Stimulated activated CD8-positive, alpha-beta memory T cell treated with anti-CD3 and anti-CD28 coated beads, Interleukin-4, amount 100 ng/mL, for 48 hours (primary cell): ENCODE results near the gene SEMA5B.

Experiments
- DNase-seq: peaks from one replicate; pipeline ENCODE4 v3.0.0-alpha.2; 2020

SEMA5B gene

DNA sequence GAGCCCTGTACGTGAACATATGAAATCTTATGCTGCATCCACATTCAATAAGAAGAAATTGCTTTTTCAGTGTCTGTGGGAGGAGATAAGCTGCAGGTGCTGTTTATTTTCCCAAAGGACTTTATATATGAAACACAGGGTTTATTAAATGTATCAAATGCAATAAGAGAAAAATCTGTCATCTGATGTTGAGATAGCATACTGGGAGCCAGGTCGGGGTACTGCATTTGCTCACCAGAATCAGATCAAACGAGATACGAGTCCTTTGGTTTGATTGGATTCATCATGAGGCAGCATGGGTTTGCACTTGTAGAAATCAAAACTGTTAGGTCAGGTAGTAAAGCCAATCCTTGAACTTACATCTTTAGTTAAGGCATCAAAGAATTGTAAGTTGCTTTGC is 141.3 kb downstream of the SEMA5B start:
- DNase-seq = no peak

DNA sequence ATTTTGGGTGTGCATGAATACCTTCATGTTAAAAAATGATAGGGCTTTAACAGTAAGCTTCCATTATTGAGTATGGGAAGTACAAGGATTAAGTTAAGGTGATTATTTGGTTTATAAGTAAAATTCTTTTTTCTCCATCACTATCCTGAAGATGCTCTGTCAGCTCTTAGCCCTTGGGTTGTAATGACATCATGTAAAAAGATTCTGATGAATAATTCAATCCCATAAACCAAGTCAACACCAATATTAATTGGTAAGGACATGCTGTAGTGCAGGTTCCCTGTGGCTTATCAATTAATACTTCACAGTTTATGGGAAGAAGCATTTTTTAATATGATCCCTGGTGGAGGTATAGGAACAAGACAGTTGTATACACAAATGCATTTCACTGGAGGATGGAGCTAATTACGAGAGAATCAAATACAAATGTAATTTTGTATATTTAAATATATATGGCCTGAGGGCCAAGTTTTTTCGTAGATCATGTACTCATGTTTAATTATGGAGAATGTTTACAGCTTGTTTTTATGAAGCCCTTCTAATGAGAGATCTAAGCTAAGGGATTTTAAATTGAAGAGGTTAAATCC is 145.1 kb downstream of the SEMA5B start:
- no peak for DNase-seq

DNA sequence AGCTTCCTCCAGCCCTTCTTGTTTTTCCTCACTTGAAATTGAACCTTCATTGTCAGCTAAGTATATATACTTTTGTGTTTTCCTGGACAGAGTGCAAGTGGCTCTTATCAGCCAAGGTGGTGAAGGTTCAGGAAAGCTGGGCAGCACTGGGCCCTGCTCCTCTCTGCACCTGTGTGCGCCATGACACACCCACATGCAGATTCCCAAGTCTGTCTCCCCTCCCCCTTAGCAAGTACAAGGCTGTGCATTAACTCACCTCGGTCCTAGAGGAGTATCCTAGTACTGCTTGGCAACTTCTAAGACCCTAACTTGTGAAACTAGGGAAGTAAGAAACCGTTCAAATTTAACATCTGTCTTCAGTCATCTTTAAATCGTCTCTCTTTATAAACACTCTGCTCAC is 146.9 kb downstream of the SEMA5B start:
- DNase-seq = no peak

DNA sequence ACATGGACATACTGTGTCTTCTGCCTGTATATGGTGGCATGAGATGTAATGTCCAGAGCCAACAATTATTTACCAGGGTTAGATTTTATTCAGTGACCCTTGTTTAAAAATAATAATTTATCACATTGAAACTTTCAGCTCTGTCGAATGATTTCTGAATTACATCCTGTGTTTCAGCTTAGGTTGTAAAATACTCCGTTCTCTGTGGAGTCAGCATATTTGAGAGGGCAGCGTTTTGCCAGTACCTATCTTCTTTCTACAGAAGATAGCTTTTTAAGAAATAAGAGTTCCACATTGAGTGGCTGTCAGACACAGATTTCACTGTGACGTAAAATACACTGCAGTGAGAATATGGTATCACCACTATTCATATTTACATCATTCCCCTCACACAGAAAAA is 147.4 kb downstream of the SEMA5B start:
- no peak for DNase-seq

DNA sequence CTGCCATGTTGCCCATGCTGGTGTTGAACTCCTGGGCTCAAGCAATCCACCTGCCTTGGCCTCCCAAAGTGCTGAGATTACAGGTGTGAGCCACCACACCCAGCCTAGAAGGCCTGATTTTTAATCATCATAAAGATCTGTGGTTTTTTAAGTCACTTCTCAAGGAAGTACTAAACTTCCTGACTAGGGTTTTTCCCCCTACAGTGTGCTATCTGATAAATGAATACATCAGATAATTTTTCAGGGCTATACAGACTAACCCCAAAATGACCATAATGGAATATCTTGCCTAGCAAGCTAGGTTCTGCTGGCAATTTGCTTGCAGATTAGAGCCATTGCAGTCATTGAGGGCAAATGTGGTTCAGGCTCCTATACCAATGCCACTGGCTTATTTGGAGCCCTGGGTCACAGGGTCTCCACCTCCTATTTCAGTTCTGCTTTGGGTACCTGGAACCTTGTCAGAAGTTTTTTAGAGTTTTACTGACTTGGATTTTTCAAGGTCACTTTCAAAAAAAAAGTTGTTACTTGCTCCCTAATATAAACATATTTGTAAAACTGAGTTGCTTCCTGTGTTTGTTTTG is 151.9 kb downstream of the SEMA5B start:
- DNase-seq = no peak

DNA sequence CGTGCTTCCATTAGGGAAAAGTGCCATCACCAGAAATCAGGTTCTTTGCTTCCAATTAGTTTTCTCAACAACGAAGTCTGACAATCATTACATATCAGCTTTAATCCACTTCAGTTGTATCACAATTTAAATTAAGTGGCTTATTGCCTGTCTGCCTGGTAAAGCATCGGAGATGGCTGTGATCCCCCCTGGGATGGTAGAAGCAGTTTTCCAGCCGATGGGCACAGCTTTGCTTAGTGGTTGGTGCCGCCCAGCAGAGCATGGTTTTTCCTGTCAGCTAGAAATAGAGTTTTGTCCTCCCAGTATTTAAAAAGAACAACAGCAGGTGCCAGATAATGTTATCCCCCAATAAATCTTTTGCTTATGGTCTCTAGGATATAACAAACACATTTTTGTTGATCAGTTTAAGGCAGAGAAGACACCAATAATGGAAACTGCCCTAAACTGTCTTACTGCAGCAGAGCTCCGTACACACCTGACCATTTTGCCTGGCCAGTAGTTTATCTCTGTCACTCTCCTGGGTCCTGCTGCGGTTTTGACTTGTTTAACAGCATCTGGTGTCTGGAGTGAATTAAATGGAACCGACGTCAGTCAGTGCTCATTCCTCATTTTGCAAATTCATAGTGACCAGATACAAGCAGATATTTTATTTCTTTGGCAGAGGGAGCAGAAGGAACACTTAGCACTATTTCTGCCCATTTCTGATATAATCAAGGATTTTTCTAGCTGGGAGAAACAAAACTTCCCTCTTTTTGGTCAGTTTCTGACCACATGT is 153.6 kb downstream of the SEMA5B start:
- no peak for DNase-seq

DNA sequence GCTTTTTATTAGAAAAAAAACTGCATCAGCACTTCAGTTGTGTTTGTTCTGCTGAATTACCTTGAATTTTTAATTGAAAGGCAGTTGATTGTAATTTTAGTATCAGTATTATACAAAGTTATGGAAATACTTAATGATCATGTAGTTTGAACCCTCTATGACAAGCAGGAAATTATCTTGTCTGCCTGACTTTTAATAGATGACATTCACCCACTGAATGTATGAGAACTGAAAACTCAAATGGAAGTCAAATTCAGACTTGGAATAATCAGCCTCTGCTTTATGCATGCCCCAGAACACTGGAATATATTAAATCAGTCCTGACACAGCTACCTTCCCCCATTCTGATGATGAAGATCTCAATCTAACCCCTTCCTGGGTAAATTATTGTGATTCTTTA is 159.2 kb downstream of the SEMA5B start:
- DNase-seq = no peak

DNA sequence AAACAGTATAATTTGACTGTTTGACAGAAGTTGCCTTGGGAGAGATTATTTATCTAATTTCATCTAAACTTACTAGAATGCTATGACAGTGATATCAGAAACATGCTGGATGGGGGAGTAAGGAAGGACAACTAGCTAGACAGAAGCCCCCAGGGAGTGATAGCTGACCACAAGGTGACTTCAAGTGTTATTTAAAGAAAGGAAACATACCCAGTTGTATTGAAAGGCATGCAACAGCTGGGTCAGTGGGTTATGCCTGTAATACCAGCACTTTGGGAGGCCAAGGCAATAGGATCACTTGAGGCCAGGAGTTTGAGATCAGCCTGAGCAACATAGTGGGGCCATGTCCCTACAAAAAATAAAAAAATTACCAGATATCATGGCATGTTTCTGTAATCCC is 163.1 kb downstream of the SEMA5B start:
- no peak for DNase-seq

DNA sequence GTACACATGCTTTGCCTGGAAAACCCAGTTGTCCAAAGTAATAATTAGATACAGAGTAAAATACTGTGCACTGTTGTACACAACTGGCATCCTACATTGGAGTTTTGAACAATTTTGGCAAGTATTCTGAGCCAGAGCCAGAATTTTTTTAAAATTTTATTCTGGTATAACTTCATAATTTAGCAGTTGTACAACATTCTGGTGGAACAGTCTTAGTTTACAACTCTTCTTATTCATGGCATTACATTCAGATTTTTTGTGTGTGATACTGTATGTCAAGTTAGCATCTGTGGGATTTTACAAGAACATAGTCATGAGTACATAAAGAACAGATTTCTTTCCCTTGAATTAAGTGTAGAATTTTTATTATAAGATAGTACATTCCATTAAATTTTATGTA is 165.2 kb downstream of the SEMA5B start:
- no peak for DNase-seq
